Measurements from ENCODE around the gene HEPH. TPM values are rescaled to one million over a fixed set of nuclear protein-coding genes. Genes with fewer than 3 reads are reported as not detected.
A peak's percentile ranks its signal among the peaks of the same experiment; 100 is the strongest.
"Not testable (repeated sequence)": the region's sequence is repeated elsewhere in the genome, so short reads cannot be mapped to it uniquely, and the experiment has no call there.

The HEPH gene
- total and polyA plus RNA-seq, 10 of the 15 experiments (the other 5 are each of a cell fraction or from before 2014, with no cell fraction given): 0.20 to 1.1 (median 0.49) TPM

- TF ChIP-seq E2F8 (IDR thresholded peaks at IDR 0.05; ENCODE audit: low read depth, partially characterized antibody) (no peak), RELB (IDR thresholded peaks at IDR 0.05; ENCODE audit: low read depth) (0 out of 2 replicates have a peak, but pooled peaks have one; percentile 16), MTA2 (IDR thresholded peaks at IDR 0.05; ENCODE audit: low read depth) (peak; percentile 65; the same call in 1 of the 2 replicates), MLLT1 (IDR thresholded peaks at IDR 0.05) (0 out of 2 replicates have a peak, but pooled peaks have one; percentile 44), IKZF1 (conservative IDR thresholded peaks at IDR 0.05) (peak; percentile 40; the same call in 1 of the 2 replicates)
These were observed at the start of gene HEPH (continued) for GRCh38 chrX:66163849-66164411.

GRCh38 chrX:66118722-66119121 lies 45.3 kb upstream of the HEPH start:
- H3K79me2 ChIP-seq (ENCODE audit: control insufficient read depth, insufficient read depth, low read length); CTCF ChIA-PET; H3K9me3 ChIP-seq (replicated peaks; ENCODE audit: control insufficient read depth, insufficient read depth, low read length); FAIRE-seq; intact Hi-C loops (cut with micrococcal nuclease; ENCODE audit: unreplicated experiment); H3K9ac ChIP-seq (ENCODE audit: control insufficient read depth, insufficient read depth, low read length); H3K27ac ChIP-seq (ENCODE audit: control insufficient read depth, insufficient read depth); H4K20me1 ChIP-seq (ENCODE audit: control insufficient read depth, insufficient read depth); RAD21 ChIA-PET (ENCODE audit: unreplicated experiment); H3K4me1 ChIP-seq (ENCODE audit: control insufficient read depth, insufficient read depth, low read length); H3K4me3 ChIP-seq; H2AFZ ChIP-seq (ENCODE audit: control insufficient read depth, low read depth, low read length); BruUV-seq (replicated peaks); H3K27me3 ChIP-seq (replicated peaks in 1 of 2; ENCODE audit: control insufficient read depth in 2 of 2, insufficient read depth in 2 of 2, low read length in 1 of 2); DNase-seq (ENCODE audit: low read depth, low spot score); POLR2A ChIA-PET; H3K36me3 ChIP-seq (ENCODE audit: control insufficient read depth in 2 of 2, insufficient read depth in 2 of 2, low read length in 1 of 2); ATAC-seq; H3K4me2 ChIP-seq (ENCODE audit: control insufficient read depth, insufficient read depth): not testable (repeated sequence)
- SMC1A ChIA-PET (ENCODE audit: uncharacterized antibody, unreplicated experiment): interaction anchor here (1.2 kb wide), 1 partner anchor 12 kb away, joined by 3 read pairs; no protein-coding TSS in a partner anchor
- in situ Hi-C loops (cut with MboI): loop anchor here (10.0 kb wide), 1 partner anchor 64 kb away; no protein-coding TSS in a partner anchor
- 45% methylated on average over 6 of the region's 6 CpGs for WGBS (ENCODE audit: insufficient coverage, insufficient replicate concordance, low lambda C conversion rate, missing lambda C conversion rate)

GRCh38 chrX:66121354-66121753 lies 42.7 kb upstream of the HEPH start:
- H3K4me3 ChIP-seq; BruUV-seq (replicated peaks); H3K4me1 ChIP-seq (ENCODE audit: control insufficient read depth, insufficient read depth, low read length); POLR2A ChIA-PET; SMC1A ChIA-PET (ENCODE audit: uncharacterized antibody, unreplicated experiment); H3K27ac ChIP-seq (ENCODE audit: control insufficient read depth, insufficient read depth); CTCF ChIA-PET; H3K9ac ChIP-seq (ENCODE audit: control insufficient read depth, insufficient read depth, low read length); H2AFZ ChIP-seq (ENCODE audit: control insufficient read depth, low read depth, low read length); H3K9me3 ChIP-seq (replicated peaks; ENCODE audit: control insufficient read depth, insufficient read depth, low read length); H3K36me3 ChIP-seq (ENCODE audit: control insufficient read depth in 2 of 2, insufficient read depth in 2 of 2, low read length in 1 of 2); ATAC-seq; H4K20me1 ChIP-seq (ENCODE audit: control insufficient read depth, insufficient read depth); in situ Hi-C loops (cut with MboI); FAIRE-seq; intact Hi-C loops (cut with micrococcal nuclease; ENCODE audit: unreplicated experiment); H3K27me3 ChIP-seq (replicated peaks in 1 of 2; ENCODE audit: control insufficient read depth in 2 of 2, insufficient read depth in 2 of 2, low read length in 1 of 2); DNase-seq (ENCODE audit: low read depth, low spot score); RAD21 ChIA-PET (ENCODE audit: unreplicated experiment); H3K79me2 ChIP-seq (ENCODE audit: control insufficient read depth, insufficient read depth, low read length); H3K4me2 ChIP-seq (ENCODE audit: control insufficient read depth, insufficient read depth): not testable (repeated sequence)
- 44% methylated on average over 2 of the region's 2 CpGs for WGBS (ENCODE audit: insufficient coverage, insufficient replicate concordance, low lambda C conversion rate, missing lambda C conversion rate)
